Activated CD8-positive, alpha-beta T cell treated with anti-CD3 and anti-CD28 coated beads for 36 hours (primary cell): ENCODE data around the gene DZIP3. TPM values are rescaled to one million over a fixed set of nuclear protein-coding genes. Genes with fewer than 3 reads are reported as not detected.

ENCODE experiments used
- ATAC-seq: fragments of 200-7000 bp; cut with Tn5 transposase; one replicate; pipeline ENCODE4 v1.10.0; 2021; ENCODE audit warnings: mild to moderate bottlenecking, moderate library complexity
- CTCF ChIA-PET: fragments of 350-600 bp; sonication (Branson Sonifier 250); formaldehyde crosslinking; loops from one replicate; lab custom pipeline; 2021; ENCODE audit warnings: antibody characterized with exemption; lab: Charles Lee
- POLR2A ChIA-PET: fragments of 350-600 bp; sonication (Branson Sonifier 250); formaldehyde crosslinking; loops from one replicate; lab custom pipeline; 2021; ENCODE audit warnings: antibody characterized with exemption; lab: Charles Lee
- DNase-seq: peaks from one replicate; pipeline ENCODE4 v3.0.0-alpha.2; 2020
- H3K27ac Mint-ChIP-seq: one replicate; pipeline ENCODE4 v1.8.0; 2021; ENCODE audit warnings: mild to moderate bottlenecking, mixed read lengths
- H3K27me3 Mint-ChIP-seq: one replicate; pipeline ENCODE4 v1.8.0; 2021; ENCODE audit warnings: mixed read lengths
- H3K36me3 Mint-ChIP-seq: one replicate; pipeline ENCODE4 v1.8.0; 2021; ENCODE audit warnings: low read depth, mixed read lengths
- H3K4me1 Mint-ChIP-seq: one replicate; pipeline ENCODE4 v1.8.0; 2021; ENCODE audit warnings: low read depth, mixed read lengths
- H3K4me3 Mint-ChIP-seq: one replicate; pipeline ENCODE4 v1.8.0; 2021; ENCODE audit warnings: mild to moderate bottlenecking, moderate library complexity, mixed read lengths
- H3K9me3 Mint-ChIP-seq: one replicate; pipeline ENCODE4 v1.8.0; 2021; ENCODE audit warnings: mixed read lengths
- CTCF ChIP-seq: fragments of 200-600 bp; IDR thresholded peaks from one replicate; pipeline ENCODE4 v1.8.0; 2022; ENCODE audit warnings: antibody characterized with exemption, mild to moderate bottlenecking
- intact Hi-C: fragments of 100-400 bp; cut with micrococcal nuclease; formaldehyde crosslinking; loops from one replicate; pipeline ENCODE4 v1.10.0; 2022
- total RNA-seq, 2 experiments: library from RNA; stranded (reverse); gene quantifications; one replicate each; pipeline ENCODE4 v1.2.3, GENCODE V29; 2021

The DZIP3 gene
- total RNA-seq, 2 experiments from 2014 or later = 18.5 to 21.8 TPM

DNA sequence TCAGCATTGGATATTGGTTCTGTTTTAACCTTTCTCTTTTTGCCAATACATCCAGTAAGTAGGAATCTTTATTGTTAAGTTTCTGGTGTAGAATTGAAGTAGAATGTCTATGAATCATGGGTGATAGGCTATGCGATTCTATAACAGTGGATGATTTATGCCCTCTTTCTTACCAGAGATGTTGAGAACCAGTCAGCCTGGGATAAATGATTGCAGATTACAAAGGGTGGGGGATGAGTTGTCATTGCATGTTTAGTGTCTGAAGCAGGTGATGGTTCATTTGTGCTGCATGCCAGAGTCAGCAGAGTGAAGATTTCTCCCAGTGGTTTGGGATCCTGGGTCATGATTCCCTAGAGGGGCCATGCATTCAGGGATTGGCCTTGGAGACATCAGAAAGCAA lies 153.4 kb downstream of the DZIP3 start:
- no peaks in the 10 kb centered on the region for H3K36me3 Mint-ChIP-seq
- ChIA-PET POLR2A (interaction anchor here (0.6 kb wide), 1 partner anchor 66 kb away, joined by 4 read pairs; no protein-coding TSS in a partner anchor), CTCF (no interaction called here)
- ATAC-seq = no peak
- peaks cover 1% of the 10 kb centered on the region for H3K9me3 Mint-ChIP-seq
- no peaks in the 10 kb centered on the region for H3K27me3 Mint-ChIP-seq
- H3K4me3 Mint-ChIP-seq = no peak overlapping the region
- intact Hi-C loops = no loop called here
- TF ChIP-seq CTCF = no peak
- no peak for DNase-seq
- H3K27ac Mint-ChIP-seq = no peak overlapping the region
- no peaks in the 10 kb centered on the region for H3K4me1 Mint-ChIP-seq

Other genes with a start within 250 kb of the DZIP3 start
- under 1 TPM; 0.07 to 0.09 TPM for gene MYH15, start 79.1 kb upstream of the DZIP3 start, total RNA-seq
- 10 to 100 TPM; 42.5 to 44.9 TPM for gene CIP2A, start 284 bp upstream of the DZIP3 start, total RNA-seq
- not detected for gene RETNLB, start 167.7 kb downstream of the DZIP3 start, total RNA-seq
- 10 to 100 TPM; 13.8 to 15.5 TPM for gene TRAT1, start 233.1 kb downstream of the DZIP3 start, total RNA-seq